MM.1S (cell line): ENCODE measurements around the gene ATPAF2.

ENCODE experiments used
- DNase-seq: peaks from one replicate; pipeline ENCODE4 v3.0.0-alpha.2; 2015
- H2AFZ ChIP-seq: fragments of 300-600 bp; sonication (generic); 2 replicates; pipeline ENCODE4 v1.6.0; 2016; ENCODE audit warnings: antibody characterized with exemption, low read length
- H3F3A ChIP-seq: fragments of 300-600 bp; sonication (generic); 2 replicates; pipeline ENCODE4 v1.6.1; 2016; ENCODE audit warnings: mild to moderate bottlenecking, antibody characterized with exemption, low read length, moderate library complexity, mixed read lengths; ENCODE audit not compliant: insufficient read depth
- H3K27ac ChIP-seq: fragments of 300-600 bp; sonication (generic); 2 replicates; pipeline ENCODE4 v1.5.1; 2016; ENCODE audit warnings: mild to moderate bottlenecking, low read length
- H3K27me3 ChIP-seq: fragments of 300-600 bp; sonication (generic); replicated peaks from 2 replicates; pipeline ENCODE4 v1.6.0; 2016; ENCODE audit warnings: low read length; ENCODE audit not compliant: insufficient read depth
- H3K36me3 ChIP-seq: fragments of 300-600 bp; sonication (generic); replicated peaks from 2 replicates; pipeline ENCODE4 v1.6.1; 2016; ENCODE audit warnings: mild to moderate bottlenecking, low read length, mixed read lengths; ENCODE audit not compliant: insufficient read depth
- H3K4me1 ChIP-seq: fragments of 300-600 bp; sonication (generic); 2 replicates; pipeline ENCODE4 v1.6.1; 2016; ENCODE audit warnings: low read length, mixed read lengths
- H3K4me2 ChIP-seq: fragments of 300-600 bp; sonication (generic); 2 replicates; pipeline ENCODE4 v1.6.0; 2016; ENCODE audit warnings: low read depth, low read length
- H3K4me3 ChIP-seq: fragments of 300-600 bp; sonication (generic); 2 replicates; pipeline ENCODE4 v1.5.1; 2016; ENCODE audit warnings: low read length, mixed read lengths
- H3K79me2 ChIP-seq: fragments of 300-600 bp; sonication (generic); 2 replicates; pipeline ENCODE4 v1.6.1; 2016; ENCODE audit warnings: mixed run types, low read length, mixed read lengths
- H3K9ac ChIP-seq: fragments of 300-600 bp; sonication (generic); 2 replicates; pipeline ENCODE4 v1.6.1; 2016; ENCODE audit warnings: low read length, mixed read lengths
- H3K9me2 ChIP-seq: fragments of 300-600 bp; sonication (generic); replicated peaks from 2 replicates; pipeline ENCODE4 v1.6.1; 2016; ENCODE audit warnings: mild to moderate bottlenecking, low read length, mixed read lengths; ENCODE audit not compliant: insufficient read depth
- H3K9me3 ChIP-seq: fragments of 300-600 bp; sonication (generic); replicated peaks from 2 replicates; pipeline ENCODE4 v1.6.1; 2016; ENCODE audit warnings: mild to moderate bottlenecking, low read length, mixed read lengths; ENCODE audit not compliant: insufficient read depth
- H4K20me1 ChIP-seq: fragments of 300-600 bp; sonication (generic); 2 replicates; pipeline ENCODE4 v1.6.1; 2016; ENCODE audit warnings: mild to moderate bottlenecking, low read length, moderate library complexity, mixed read lengths; ENCODE audit not compliant: insufficient read depth
- CTCF ChIP-seq: fragments of 300-600 bp; sonication (generic); IDR thresholded peaks from 2 replicates; pipeline ENCODE4 v1.5.1; 2016; ENCODE audit warnings: antibody characterized with exemption, low read length, mixed read lengths
- EZH2 ChIP-seq: fragments of 300-600 bp; sonication (generic); optimal IDR thresholded peaks from 2 replicates; pipeline ENCODE3; 2017; ENCODE audit warnings: low read depth, mild to moderate bottlenecking, antibody characterized with exemption, low read length, mixed read lengths
- EZH2phosphoT487 ChIP-seq: fragments of 300-600 bp; sonication (generic); IDR thresholded peaks from 2 replicates; pipeline ENCODE4 v1.6.1; 2018; ENCODE audit warnings: antibody characterized with exemption, low read length

Gene ATPAF2

GRCh38 chr17:17981330-17981729, 57.6 kb downstream of the ATPAF2 start:
- no peak overlapping the region for H2AFZ ChIP-seq
- no peaks in the 10 kb centered on the region for H3F3A ChIP-seq
- no peak overlapping the region for H3K9ac ChIP-seq
- H3K4me2 ChIP-seq: no peak overlapping the region
- H3K4me3 ChIP-seq: no peak overlapping the region
- H3K9me3 ChIP-seq: no peaks in the 10 kb centered on the region
- DNase-seq: no peak
- H3K27ac ChIP-seq: no peak overlapping the region
- H3K27me3 ChIP-seq: no peaks in the 10 kb centered on the region
- no peaks in the 10 kb centered on the region for H4K20me1 ChIP-seq
- no peaks in the 10 kb centered on the region for H3K36me3 ChIP-seq
- TF ChIP-seq CTCF (no peak), EZH2 (no peak), EZH2phosphoT487 (no peak)
- H3K9me2 ChIP-seq: no peaks in the 10 kb centered on the region
- no peaks in the 10 kb centered on the region for H3K79me2 ChIP-seq
- H3K4me1 ChIP-seq: no peaks in the 10 kb centered on the region

GRCh38 chr17:17979778-17980177, 59.2 kb downstream of the ATPAF2 start:
- H3K27me3 ChIP-seq: no peaks in the 10 kb centered on the region
- no peaks in the 10 kb centered on the region for H3K9me2 ChIP-seq
- H3K79me2 ChIP-seq: no peaks in the 10 kb centered on the region
- H2AFZ ChIP-seq: no peak overlapping the region
- H3K4me1 ChIP-seq: no peaks in the 10 kb centered on the region
- no peaks in the 10 kb centered on the region for H3F3A ChIP-seq
- no peak overlapping the region for H3K27ac ChIP-seq
- DNase-seq: no peak
- H3K9me3 ChIP-seq: no peaks in the 10 kb centered on the region
- H3K4me2 ChIP-seq: no peak overlapping the region
- H3K36me3 ChIP-seq: no peaks in the 10 kb centered on the region
- TF ChIP-seq CTCF (no peak), EZH2 (no peak), EZH2phosphoT487 (no peak)
- H4K20me1 ChIP-seq: no peaks in the 10 kb centered on the region
- H3K9ac ChIP-seq: no peak overlapping the region
- H3K4me3 ChIP-seq: no peak overlapping the region

GRCh38 chr17:17978481-17979424, 60.2 kb downstream of the ATPAF2 start:
- Histone ChIP-seq H3K4me3 (no peak overlapping the region), H4K20me1 (no peaks in the 10 kb centered on the region), H2AFZ (no peak overlapping the region), H3K9ac (no peak overlapping the region), H3K27me3 (no peaks in the 10 kb centered on the region), H3K79me2 (no peaks in the 10 kb centered on the region), H3K27ac (no peak overlapping the region), H3F3A (no peaks in the 10 kb centered on the region), H3K4me1 (no peaks in the 10 kb centered on the region), H3K4me2 (no peak overlapping the region), H3K36me3 (no peaks in the 10 kb centered on the region), H3K9me2 (no peaks in the 10 kb centered on the region), H3K9me3 (no peaks in the 10 kb centered on the region)
- TF ChIP-seq CTCF (no peak), EZH2 (no peak), EZH2phosphoT487 (no peak)
- no peak for DNase-seq
